ENCODE data around the gene GDAP1L1. TPM values are rescaled to one million over a fixed set of nuclear protein-coding genes. Genes with fewer than 3 reads are reported as not detected.

Gene GDAP1L1
- total and polyA plus RNA-seq, 8 donors = 0.18 to 0.53 (median 0.38) TPM; not detected in 2

DNA sequence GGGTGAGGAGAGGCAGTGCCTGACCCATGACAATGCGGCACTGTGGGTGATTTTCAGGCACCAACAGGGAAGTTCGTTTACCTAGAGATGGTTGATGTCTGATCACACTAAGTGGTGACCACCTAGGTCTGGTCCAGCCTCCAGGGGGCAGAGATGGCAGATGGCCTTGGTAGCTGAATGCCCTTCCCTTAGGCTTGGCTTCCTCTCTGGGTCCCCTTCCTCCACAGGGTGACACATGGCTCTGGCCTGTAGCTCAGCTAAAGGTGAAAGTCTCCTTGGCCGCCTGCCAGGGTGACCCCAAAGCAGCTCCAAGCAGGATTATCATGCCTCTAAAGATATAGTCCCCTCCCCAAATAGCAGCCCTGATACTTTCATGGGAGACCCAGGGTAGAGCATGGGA lies 6.4 kb downstream of the GDAP1L1 start:
- Histone ChIP-seq H3K27me3 (peaks cover 0 to 12% of the 10 kb centered on the region in 2 donors), H3K4me3 (no peak overlapping the region), H3K36me3 (no peaks in the 10 kb centered on the region), H3K27ac (no peak overlapping the region), H3K4me1 (no peaks in the 10 kb centered on the region), H3K9me3 (no peaks in the 10 kb centered on the region)
- TF ChIP-seq, protein P1, sequence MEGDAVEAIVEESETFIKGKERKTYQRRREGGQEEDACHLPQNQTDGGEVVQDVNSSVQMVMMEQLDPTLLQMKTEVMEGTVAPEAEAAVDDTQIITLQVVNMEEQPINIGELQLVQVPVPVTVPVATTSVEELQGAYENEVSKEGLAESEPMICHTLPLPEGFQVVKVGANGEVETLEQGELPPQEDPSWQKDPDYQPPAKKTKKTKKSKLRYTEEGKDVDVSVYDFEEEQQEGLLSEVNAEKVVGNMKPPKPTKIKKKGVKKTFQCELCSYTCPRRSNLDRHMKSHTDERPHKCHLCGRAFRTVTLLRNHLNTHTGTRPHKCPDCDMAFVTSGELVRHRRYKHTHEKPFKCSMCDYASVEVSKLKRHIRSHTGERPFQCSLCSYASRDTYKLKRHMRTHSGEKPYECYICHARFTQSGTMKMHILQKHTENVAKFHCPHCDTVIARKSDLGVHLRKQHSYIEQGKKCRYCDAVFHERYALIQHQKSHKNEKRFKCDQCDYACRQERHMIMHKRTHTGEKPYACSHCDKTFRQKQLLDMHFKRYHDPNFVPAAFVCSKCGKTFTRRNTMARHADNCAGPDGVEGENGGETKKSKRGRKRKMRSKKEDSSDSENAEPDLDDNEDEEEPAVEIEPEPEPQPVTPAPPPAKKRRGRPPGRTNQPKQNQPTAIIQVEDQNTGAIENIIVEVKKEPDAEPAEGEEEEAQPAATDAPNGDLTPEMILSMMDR (IDR thresholded peaks at IDR 0.05) = no peak
- intact Hi-C loops (cut with DNase I) = no loop called here
- no peak for ATAC-seq
- DNase-seq = no peak

DNA sequence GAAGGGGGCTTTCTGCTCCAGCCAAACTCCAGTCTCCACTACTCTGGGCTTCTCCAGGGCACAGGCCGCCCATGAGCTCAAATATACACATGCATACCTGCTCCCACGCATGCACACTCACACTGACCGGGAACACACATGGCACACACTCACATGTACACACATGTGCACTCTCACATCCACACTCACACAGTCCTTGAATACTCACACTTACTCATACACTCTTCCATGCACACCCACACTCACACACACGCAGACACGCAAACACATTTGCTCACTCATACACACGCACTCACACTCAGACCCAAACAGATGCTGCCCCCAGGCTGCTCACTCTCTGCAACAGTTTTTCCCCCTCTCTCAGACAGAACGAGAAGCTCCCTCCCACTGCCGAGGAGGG lies 7.0 kb downstream of the GDAP1L1 start:
- no peaks in the 10 kb centered on the region for H3K9me3 ChIP-seq
- TF ChIP-seq, protein P1 (IDR thresholded peaks at IDR 0.05) = no peak
- no peak for DNase-seq
- no peak overlapping the region for H3K27ac ChIP-seq
- intact Hi-C loops (cut with DNase I) = no loop called here
- no peaks in the 10 kb centered on the region for H3K36me3 ChIP-seq
- H3K4me1 ChIP-seq = no peaks in the 10 kb centered on the region
- ATAC-seq = no peak
- H3K4me3 ChIP-seq = no peak overlapping the region
- peaks cover 0 to 6% of the 10 kb centered on the region in 2 donors for H3K27me3 ChIP-seq

DNA sequence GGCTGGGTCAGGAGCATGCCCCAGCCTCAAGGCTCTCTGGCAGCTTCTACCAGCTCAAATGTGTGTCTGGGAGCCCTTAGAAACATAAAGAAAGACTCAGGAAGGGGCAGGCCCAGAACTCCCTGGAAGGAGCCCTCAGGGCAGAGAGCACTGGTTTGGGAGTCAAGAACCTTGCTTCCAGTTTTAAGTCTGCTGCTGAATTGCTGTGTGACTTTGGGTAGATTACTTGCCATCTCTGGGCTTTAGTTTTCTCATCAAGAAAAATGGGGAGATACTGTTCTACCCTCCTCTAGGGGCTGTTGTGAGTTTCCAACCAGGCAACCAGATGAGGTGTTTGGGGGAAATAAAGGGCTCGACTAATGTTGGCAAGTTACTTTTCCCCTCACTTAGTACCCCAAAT lies 8.8 kb downstream of the GDAP1L1 start:
- TF ChIP-seq, protein P1 (IDR thresholded peaks at IDR 0.05) = no peak
- Histone ChIP-seq H3K9me3 (no peaks in the 10 kb centered on the region), H3K4me3 (no peak overlapping the region), H3K4me1 (no peaks in the 10 kb centered on the region), H3K27me3 (no peaks in the 10 kb centered on the region), H3K36me3 (no peaks in the 10 kb centered on the region), H3K27ac (no peak overlapping the region)
- intact Hi-C loops (cut with DNase I) = no loop called here
- ATAC-seq (no peak), DNase-seq (no peak)

DNA sequence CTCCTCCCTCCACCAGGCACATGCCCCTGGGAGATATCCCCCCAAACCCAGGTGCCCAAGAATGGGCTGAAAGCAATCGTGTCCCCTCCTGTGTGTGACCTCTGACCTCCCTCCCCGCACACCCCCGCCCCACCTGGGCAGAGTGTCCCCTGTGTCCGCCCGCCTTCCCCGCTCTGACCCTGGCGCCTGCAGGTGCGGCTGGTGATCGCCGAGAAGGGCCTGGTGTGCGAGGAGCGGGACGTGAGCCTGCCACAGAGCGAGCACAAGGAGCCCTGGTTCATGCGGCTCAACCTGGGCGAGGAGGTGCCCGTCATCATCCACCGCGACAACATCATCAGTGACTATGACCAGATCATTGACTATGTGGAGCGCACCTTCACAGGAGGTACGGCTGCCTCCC lies 9.9 kb downstream of the GDAP1L1 start:
- ATAC-seq = no peak

DNA sequence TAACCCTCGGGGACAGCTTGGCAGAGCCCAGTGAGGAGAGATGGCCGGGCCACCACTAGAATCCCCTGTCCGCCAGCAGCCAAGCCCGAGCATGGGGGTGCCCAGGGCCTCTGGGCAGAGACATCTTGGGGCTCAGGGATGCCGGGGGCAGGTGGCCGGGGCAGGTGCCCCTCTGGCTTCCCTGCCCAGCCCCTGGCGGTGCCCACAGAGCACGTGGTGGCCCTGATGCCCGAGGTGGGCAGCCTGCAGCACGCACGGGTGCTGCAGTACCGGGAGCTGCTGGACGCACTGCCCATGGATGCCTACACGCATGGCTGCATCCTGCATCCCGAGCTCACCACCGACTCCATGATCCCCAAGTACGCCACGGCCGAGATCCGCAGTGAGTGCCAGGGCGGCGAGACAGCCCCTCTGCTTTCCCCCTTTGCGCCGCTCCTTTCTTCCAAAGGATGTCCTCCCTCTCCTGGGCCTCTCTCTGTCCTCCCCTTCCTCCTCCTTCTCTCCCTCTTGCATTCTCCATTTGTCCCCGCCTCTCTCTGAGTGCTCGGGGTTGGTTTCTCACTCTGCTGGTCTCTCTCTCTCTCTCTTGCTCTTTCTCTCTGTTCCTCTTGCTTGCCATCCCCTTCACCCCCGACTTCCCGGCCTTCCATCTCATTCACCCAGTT lies 11.2 kb downstream of the GDAP1L1 start:
- intact Hi-C loops (cut with DNase I) = no loop called here
- no peak overlapping the region for H3K4me3 ChIP-seq
- H3K27me3 ChIP-seq = no peaks in the 10 kb centered on the region
- H3K9me3 ChIP-seq = no peaks in the 10 kb centered on the region
- ATAC-seq (no peak), DNase-seq (no peak)
- H3K27ac ChIP-seq = no peak overlapping the region
- H3K36me3 ChIP-seq = no peaks in the 10 kb centered on the region
- H3K4me1 ChIP-seq = no peaks in the 10 kb centered on the region
- TF ChIP-seq, protein P1 (IDR thresholded peaks at IDR 0.05) = no peak

More for the DNA sequence above, 9.9 kb downstream of the GDAP1L1 start:
- Histone ChIP-seq H3K27me3 (no peaks in the 10 kb centered on the region), H3K36me3 (no peaks in the 10 kb centered on the region), H3K4me3 (no peak overlapping the region), H3K9me3 (no peaks in the 10 kb centered on the region), H3K4me1 (no peaks in the 10 kb centered on the region), H3K27ac (no peak overlapping the region)
- TF ChIP-seq, protein P1 (IDR thresholded peaks at IDR 0.05) = no peak
- intact Hi-C loops (cut with DNase I) = no loop called here
- DNase-seq = no peak

All from left lung (tissue), 10 donors.